ENCODE results near the gene SLC66A1.

GRCh38 chr1:19358710-19359109 lies 46.6 kb downstream of the SLC66A1 start:
- TF ChIP-seq CTCF (IDR thresholded peaks at IDR 0.05; ENCODE audit: insufficient read depth, low read length): no peak
- no peak for TF ChIP-seq POLR2AphosphoS5 (IDR thresholded peaks at IDR 0.05; ENCODE audit: low read depth)
- TF ChIP-seq, protein P1, sequence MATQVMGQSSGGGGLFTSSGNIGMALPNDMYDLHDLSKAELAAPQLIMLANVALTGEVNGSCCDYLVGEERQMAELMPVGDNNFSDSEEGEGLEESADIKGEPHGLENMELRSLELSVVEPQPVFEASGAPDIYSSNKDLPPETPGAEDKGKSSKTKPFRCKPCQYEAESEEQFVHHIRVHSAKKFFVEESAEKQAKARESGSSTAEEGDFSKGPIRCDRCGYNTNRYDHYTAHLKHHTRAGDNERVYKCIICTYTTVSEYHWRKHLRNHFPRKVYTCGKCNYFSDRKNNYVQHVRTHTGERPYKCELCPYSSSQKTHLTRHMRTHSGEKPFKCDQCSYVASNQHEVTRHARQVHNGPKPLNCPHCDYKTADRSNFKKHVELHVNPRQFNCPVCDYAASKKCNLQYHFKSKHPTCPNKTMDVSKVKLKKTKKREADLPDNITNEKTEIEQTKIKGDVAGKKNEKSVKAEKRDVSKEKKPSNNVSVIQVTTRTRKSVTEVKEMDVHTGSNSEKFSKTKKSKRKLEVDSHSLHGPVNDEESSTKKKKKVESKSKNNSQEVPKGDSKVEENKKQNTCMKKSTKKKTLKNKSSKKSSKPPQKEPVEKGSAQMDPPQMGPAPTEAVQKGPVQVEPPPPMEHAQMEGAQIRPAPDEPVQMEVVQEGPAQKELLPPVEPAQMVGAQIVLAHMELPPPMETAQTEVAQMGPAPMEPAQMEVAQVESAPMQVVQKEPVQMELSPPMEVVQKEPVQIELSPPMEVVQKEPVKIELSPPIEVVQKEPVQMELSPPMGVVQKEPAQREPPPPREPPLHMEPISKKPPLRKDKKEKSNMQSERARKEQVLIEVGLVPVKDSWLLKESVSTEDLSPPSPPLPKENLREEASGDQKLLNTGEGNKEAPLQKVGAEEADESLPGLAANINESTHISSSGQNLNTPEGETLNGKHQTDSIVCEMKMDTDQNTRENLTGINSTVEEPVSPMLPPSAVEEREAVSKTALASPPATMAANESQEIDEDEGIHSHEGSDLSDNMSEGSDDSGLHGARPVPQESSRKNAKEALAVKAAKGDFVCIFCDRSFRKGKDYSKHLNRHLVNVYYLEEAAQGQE (IDR thresholded peaks at IDR 0.05; ENCODE audit: insufficient replicate concordance, low read depth): no peak
- no peak for TF ChIP-seq GABPA (IDR thresholded peaks at IDR 0.05; ENCODE audit: low read depth)
- no peak for TF ChIP-seq SPI1 (IDR thresholded peaks at IDR 0.05; ENCODE audit: borderline replicate concordance, low read depth)

Data from HL-60 (cell line).